Naive thymus-derived CD4-positive, alpha-beta T cell (primary cell): ENCODE measurements around the gene ABRAXAS1. TPM values are rescaled to one million over a fixed set of nuclear protein-coding genes. Genes with fewer than 3 reads are reported as not detected.

Source experiments
- ATAC-seq: fragments of 150-1000 bp; cut with Tn5 transposase; 2 replicates; pipeline ENCODE4 v1.10.0; 2021; ENCODE audit warnings: mild to moderate bottlenecking, moderate library complexity
- CTCF ChIA-PET: fragments of 350-600 bp; sonication (Branson Sonifier 250); formaldehyde crosslinking; loops from one replicate; lab custom pipeline; 2021; ENCODE audit warnings: antibody characterized with exemption; lab: Charles Lee
- POLR2A ChIA-PET: fragments of 350-600 bp; sonication (Branson Sonifier 250); formaldehyde crosslinking; loops from one replicate; lab custom pipeline; 2021; ENCODE audit warnings: antibody characterized with exemption, inconsistent platforms; lab: Charles Lee
- DNase-seq, 9 donors: peaks; one replicate each; pipeline versions ENCODE4 v3.0.0 to v3.0.0-alpha.2; 2020 to 2022; ENCODE audit warnings: mixed read lengths in 1 of 9
- H3K27ac ChIP-seq: one replicate; pipeline ENCODE4 v1.7.0; 2013; ENCODE audit warnings: mild to moderate bottlenecking, low read depth, low read length, moderate library complexity
- H3K27me3 ChIP-seq, 2 donors: one replicate each; pipeline ENCODE4 v1.7.0; 2013; ENCODE audit warnings: low read length in 2 of 2, mild to moderate bottlenecking in 2 of 2, moderate library complexity in 2 of 2; ENCODE audit not compliant: control insufficient read depth in 2 of 2, insufficient read depth in 2 of 2
- H3K36me3 ChIP-seq, 3 experiments: 1 replicate in 2 of 3; 2 replicates in 1 of 3; pipeline ENCODE4 v1.7.0; 2013; ENCODE audit warnings: low read length in 3 of 3, mild to moderate bottlenecking in 3 of 3, moderate library complexity in 1 of 3; ENCODE audit not compliant: insufficient read depth in 3 of 3, control insufficient read depth in 2 of 3
- H3K4me1 ChIP-seq, 2 donors: one replicate each; pipeline ENCODE4 v1.7.0; 2013; ENCODE audit warnings: low read length in 2 of 2, mild to moderate bottlenecking in 2 of 2, moderate library complexity in 1 of 2; ENCODE audit not compliant: control insufficient read depth in 2 of 2, insufficient read depth in 2 of 2
- H3K4me3 ChIP-seq: 2 replicates; pipeline ENCODE4 v1.7.0; 2013; ENCODE audit warnings: mild to moderate bottlenecking, low read length
- H3K9me3 ChIP-seq, 3 experiments: 1 replicate in 2 of 3; 2 replicates in 1 of 3; pipeline ENCODE4 v1.7.0; 2013; ENCODE audit warnings: low read length in 3 of 3; ENCODE audit not compliant: control insufficient read depth in 2 of 3
- H3K27ac Mint-ChIP-seq, 9 donors: one replicate each; pipeline ENCODE4 v1.8.0; 2020 to 2022; ENCODE audit warnings: mixed read lengths in 9 of 9, mild to moderate bottlenecking in 8 of 9, moderate library complexity in 5 of 9, inconsistent platforms in 2 of 9
- H3K27me3 Mint-ChIP-seq, 5 donors: one replicate each; pipeline ENCODE4 v1.8.0; 2021 to 2022; ENCODE audit warnings: mixed read lengths in 5 of 5, mild to moderate bottlenecking in 1 of 5
- H3K36me3 Mint-ChIP-seq, 5 donors: one replicate each; pipeline ENCODE4 v1.8.0; 2020 to 2022; ENCODE audit warnings: mixed read lengths in 5 of 5, mild to moderate bottlenecking in 3 of 5, inconsistent platforms in 1 of 5
- H3K4me1 Mint-ChIP-seq, 7 donors: one replicate each; pipeline ENCODE4 v1.8.0; 2020 to 2022; ENCODE audit warnings: mixed read lengths in 7 of 7, mild to moderate bottlenecking in 3 of 7, inconsistent platforms in 1 of 7
- H3K4me3 Mint-ChIP-seq, 10 donors: one replicate each; pipeline ENCODE4 v1.8.0; 2020 to 2022; ENCODE audit warnings: mild to moderate bottlenecking in 10 of 10, mixed read lengths in 10 of 10, moderate library complexity in 6 of 10, inconsistent platforms in 2 of 10
- H3K9me3 Mint-ChIP-seq, 11 donors: one replicate each; pipeline ENCODE4 v1.8.0; 2020 to 2022; ENCODE audit warnings: mixed read lengths in 11 of 11, mild to moderate bottlenecking in 4 of 11, inconsistent platforms in 1 of 11, moderate library complexity in 1 of 11
- intact Hi-C, 2 donors: fragments of 100-400 bp; cut with micrococcal nuclease; formaldehyde crosslinking; loops; one replicate each; pipeline ENCODE4 v1.15.1; 2023
- polyA plus RNA-seq, 2 donors: library from polyadenylated mRNA; unstranded; fragments of 300-500 nt; fragmentation: Illumina TruSeq; gene quantifications; one replicate each; pipeline ENCODE4 v1.2.3, GENCODE V29; 2021
- total RNA-seq, 6 experiments: library from RNA in 5 of 6; stranded (reverse) in 5 of 6; gene quantifications; 1 replicate in 5 of 6; 2 replicates in 1 of 6; pipeline ENCODE4 v1.2.3 and lab custom pipeline; 2021 to 2026

The ABRAXAS1 gene
- total and polyA plus RNA-seq, 7 experiments from 2014 or later: 13.9 to 47.6 (median 19.4) TPM

- POLR2A ChIA-PET: interaction anchor here (0.7 kb wide), 1 partner anchor 21 kb away, joined by 3 read pairs; no protein-coding TSS in a partner anchor
- Mint-ChIP-seq H3K27ac (no peak overlapping the region), H3K9me3 (no peaks in the 10 kb centered on the region), H3K27me3 (no peaks in the 10 kb centered on the region), H3K4me1 (peaks cover 0 to 31% (median 9%) of the 10 kb centered on the region in 7 donors), H3K4me3 (no peak overlapping the region), H3K36me3 (peaks cover 9 to 50% (median 35%) of the 10 kb centered on the region in 5 donors)
- ATAC-seq (no peak), DNase-seq (no peak)
- intact Hi-C loops: no loop called here
- Histone ChIP-seq H3K27me3 (no peaks in the 10 kb centered on the region), H3K4me3 (no peak overlapping the region), H3K4me1 (no peaks in the 10 kb centered on the region), H3K36me3 (peaks cover 21 to 67% (median 22%) of the 10 kb centered on the region in 3 experiments), H3K27ac (no peak overlapping the region), H3K9me3 (no peaks in the 10 kb centered on the region)
- CTCF ChIA-PET: no interaction called here
Measured at GRCh38 chr4:83440899-83441298, 44.0 kb downstream of the ABRAXAS1 start.

GRCh38 chr4:83440148-83440814 lies 44.6 kb downstream of the ABRAXAS1 start:
- Mint-ChIP-seq H3K9me3 (no peaks in the 10 kb centered on the region), H3K36me3 (peaks cover 9 to 53% (median 36%) of the 10 kb centered on the region in 5 donors), H3K4me1 (peaks cover 0 to 30% (median 13%) of the 10 kb centered on the region in 7 donors), H3K27me3 (no peaks in the 10 kb centered on the region), H3K4me3 (no peak overlapping the region), H3K27ac (peak overlapping the region in 1 of 9 donors; percentile 17)
- ATAC-seq (no peak), DNase-seq (no peak)
- Histone ChIP-seq H3K4me3 (no peak overlapping the region), H3K27me3 (no peaks in the 10 kb centered on the region), H3K4me1 (no peaks in the 10 kb centered on the region), H3K9me3 (no peaks in the 10 kb centered on the region), H3K36me3 (peaks cover 21 to 62% (median 22%) of the 10 kb centered on the region in 3 experiments), H3K27ac (no peak overlapping the region)
- ChIA-PET CTCF (no interaction called here), POLR2A (interaction anchor here (0.7 kb wide), 1 partner anchor 20 kb away, joined by 3 read pairs; no protein-coding TSS in a partner anchor)
- intact Hi-C loops: no loop called here

- Mint-ChIP-seq H3K36me3 (peaks cover 4 to 47% (median 34%) of the 10 kb centered on the region in 5 donors), H3K4me1 (peaks cover 0 to 27% (median 12%) of the 10 kb centered on the region in 7 donors), H3K27ac (no peak overlapping the region), H3K4me3 (no peak overlapping the region), H3K27me3 (no peaks in the 10 kb centered on the region), H3K9me3 (no peaks in the 10 kb centered on the region)
- CTCF ChIA-PET: no interaction called here
- Histone ChIP-seq H3K4me3 (no peak overlapping the region), H3K27me3 (no peaks in the 10 kb centered on the region), H3K36me3 (peaks cover 13 to 57% (median 15%) of the 10 kb centered on the region in 3 experiments), H3K4me1 (no peaks in the 10 kb centered on the region), H3K27ac (no peak overlapping the region), H3K9me3 (no peaks in the 10 kb centered on the region)
- no peak for DNase-seq
- POLR2A ChIA-PET: interaction anchor here (0.6 to 0.7 kb wide), 3 partner anchors 10 to 539 kb away, joined by 3 to 7 read pairs (median 4); no protein-coding TSS in a partner anchor
- intact Hi-C loops: no loop called here
- no peak for ATAC-seq
Measured at GRCh38 chr4:83438719-83439118, 46.2 kb downstream of the ABRAXAS1 start.

GRCh38 chr4:83436680-83437079 lies 48.2 kb downstream of the ABRAXAS1 start:
- H3K4me3 Mint-ChIP-seq: no peak overlapping the region
- ChIA-PET POLR2A (no interaction called here), CTCF (no interaction called here)

GRCh38 chr4:83431200-83431599 lies 53.7 kb downstream of the ABRAXAS1 start:
- POLR2A ChIA-PET: no interaction called here
- H3K36me3 ChIP-seq: peaks cover 6 to 27% (median 12%) of the 10 kb centered on the region in 3 experiments

More at GRCh38 chr4:83436680-83437079, 48.2 kb downstream of the ABRAXAS1 start:
- H3K36me3 Mint-ChIP-seq: peaks cover 4 to 45% (median 33%) of the 10 kb centered on the region in 5 donors
- ATAC-seq: no peak
- DNase-seq: no peak
- H3K27me3 Mint-ChIP-seq: no peaks in the 10 kb centered on the region
- H3K9me3 Mint-ChIP-seq: no peaks in the 10 kb centered on the region
- no peak overlapping the region for H3K4me3 ChIP-seq
- no peaks in the 10 kb centered on the region for H3K4me1 ChIP-seq
- no peak overlapping the region for H3K27ac ChIP-seq
- H3K27me3 ChIP-seq: no peaks in the 10 kb centered on the region
- H3K27ac Mint-ChIP-seq: peak overlapping the region in 1 of 9 donors; percentile 50
- peaks cover 10 to 45% (median 13%) of the 10 kb centered on the region in 3 experiments for H3K36me3 ChIP-seq
- intact Hi-C loops: no loop called here
- peaks cover 0 to 25% (median 17%) of the 10 kb centered on the region in 7 donors for H3K4me1 Mint-ChIP-seq
- no peaks in the 10 kb centered on the region for H3K9me3 ChIP-seq

GRCh38 chr4:83418211-83418610 lies 66.7 kb downstream of the ABRAXAS1 start:
- H3K4me1 ChIP-seq: no peaks in the 10 kb centered on the region
- intact Hi-C loops: no loop called here
- Mint-ChIP-seq H3K4me3 (no peak overlapping the region), H3K27me3 (no peaks in the 10 kb centered on the region), H3K9me3 (no peaks in the 10 kb centered on the region), H3K4me1 (no peaks in the 10 kb centered on the region), H3K36me3 (peaks cover 8 to 39% (median 28%) of the 10 kb centered on the region in 5 donors), H3K27ac (peak overlapping the region in 2 of 9 donors; percentile 10 to 65)
- H3K27ac ChIP-seq: no peak overlapping the region
- ChIA-PET POLR2A (no interaction called here), CTCF (no interaction called here)
- H3K9me3 ChIP-seq: no peaks in the 10 kb centered on the region
- DNase-seq: no peak
- no peak for ATAC-seq
- no peak overlapping the region for H3K4me3 ChIP-seq
- H3K27me3 ChIP-seq: no peaks in the 10 kb centered on the region
- peaks cover 7 to 68% (median 21%) of the 10 kb centered on the region in 3 experiments for H3K36me3 ChIP-seq

More at GRCh38 chr4:83431200-83431599, 53.7 kb downstream of the ABRAXAS1 start:
- no peaks in the 10 kb centered on the region for H3K9me3 Mint-ChIP-seq
- ATAC-seq (no peak), DNase-seq (no peak)
- Histone ChIP-seq H3K27me3 (no peaks in the 10 kb centered on the region), H3K4me3 (no peak overlapping the region), H3K9me3 (no peaks in the 10 kb centered on the region), H3K4me1 (no peaks in the 10 kb centered on the region), H3K27ac (no peak overlapping the region)
- no peak overlapping the region for H3K4me3 Mint-ChIP-seq
- intact Hi-C loops: no loop called here
- no peaks in the 10 kb centered on the region for H3K27me3 Mint-ChIP-seq
- peaks cover 3 to 33% (median 18%) of the 10 kb centered on the region in 5 donors for H3K36me3 Mint-ChIP-seq
- peak overlapping the region in 1 of 9 donors; percentile 46 for H3K27ac Mint-ChIP-seq
- CTCF ChIA-PET: no interaction called here
- H3K4me1 Mint-ChIP-seq: peaks cover under 1 to 20% (median 11%) of the 10 kb centered on the region in 7 donors
